Measurements from ENCODE around the gene CHST13.

The CHST13 gene

GRCh38 chr3:126546549-126547239 lies 22.7 kb downstream of the CHST13 start:
- H3K14ac ChIP-seq (ENCODE audit: low read length in 2 of 2): no peak overlapping the region
- no peak overlapping the region for H3K23ac ChIP-seq (ENCODE audit: low read length in 2 of 2)
- no peak overlapping the region for H3K9ac ChIP-seq (ENCODE audit: low read length)
- DNase-seq: no peak
- no peak overlapping the region for H3K4me2 ChIP-seq (ENCODE audit: low read length, poor library complexity, severe bottlenecking)
- H2BK5ac ChIP-seq (ENCODE audit: low read depth, low read length, poor library complexity, severe bottlenecking): no peak overlapping the region
- H3K9me3 ChIP-seq (ENCODE audit: control insufficient read depth, low read length): no peaks in the 10 kb centered on the region
- no peak overlapping the region for H3K4me3 ChIP-seq (ENCODE audit: insufficient read depth in 1 of 2, low read depth in 1 of 2, low read length in 2 of 2)
- no peak overlapping the region for H2AK5ac ChIP-seq (ENCODE audit: low read length, severe bottlenecking)
- H2AFZ ChIP-seq (ENCODE audit: low read depth, low read length): no peak overlapping the region
- no peaks in the 10 kb centered on the region for H3K36me3 ChIP-seq (ENCODE audit: control insufficient read depth in 1 of 2, insufficient read depth in 2 of 2, low read depth in 1 of 2, low read length in 2 of 2)
- no peak overlapping the region for H2BK120ac ChIP-seq (ENCODE audit: low read depth, low read length)
- WGBS: 83% methylated on average over 8 of the region's 8 CpGs
- no peak overlapping the region for H3K18ac ChIP-seq (ENCODE audit: low read depth in 1 of 2, low read length in 2 of 2)
- no peak overlapping the region for H3K27ac ChIP-seq (ENCODE audit: low read length, poor library complexity, severe bottlenecking)
- no peak overlapping the region for H2BK12ac ChIP-seq (ENCODE audit: low read length in 2 of 2)
- no peak overlapping the region for H4K8ac ChIP-seq (ENCODE audit: low read length)
- peaks cover 3% of the 10 kb centered on the region for H3K4me1 ChIP-seq (ENCODE audit: control insufficient read depth, insufficient read depth, low read depth, low read length)
- H3K79me1 ChIP-seq (replicated peaks; ENCODE audit: low read length, poor library complexity, severe bottlenecking): no peaks in the 10 kb centered on the region
- H3K4ac ChIP-seq (ENCODE audit: low read depth in 1 of 2, low read length in 2 of 2): no peak overlapping the region
- H2BK15ac ChIP-seq (ENCODE audit: low read depth, poor library complexity, severe bottlenecking): no peak overlapping the region
- H3K27me3 ChIP-seq (ENCODE audit: control insufficient read depth in 1 of 2, insufficient read depth in 1 of 2, low read length in 2 of 2): peaks cover 45 to 50% of the 10 kb centered on the region in 2 experiments
- H4K91ac ChIP-seq (ENCODE audit: low read length): no peak overlapping the region

- no peak overlapping the region for H4K91ac ChIP-seq (ENCODE audit: low read length)
- H3K23ac ChIP-seq (ENCODE audit: low read length in 2 of 2): no peak overlapping the region
- no peak overlapping the region for H2AFZ ChIP-seq (ENCODE audit: low read depth, low read length)
- H2BK15ac ChIP-seq (ENCODE audit: low read depth, poor library complexity, severe bottlenecking): no peak overlapping the region
- no peak overlapping the region for H3K18ac ChIP-seq (ENCODE audit: low read depth in 1 of 2, low read length in 2 of 2)
- no peak overlapping the region for H3K9ac ChIP-seq (ENCODE audit: low read length)
- no peak overlapping the region for H2BK12ac ChIP-seq (ENCODE audit: low read length in 2 of 2)
- peaks cover 36 to 51% of the 10 kb centered on the region in 2 experiments for H3K27me3 ChIP-seq (ENCODE audit: control insufficient read depth in 1 of 2, insufficient read depth in 1 of 2, low read length in 2 of 2)
- H3K14ac ChIP-seq (ENCODE audit: low read length in 2 of 2): no peak overlapping the region
- H2BK5ac ChIP-seq (ENCODE audit: low read depth, low read length, poor library complexity, severe bottlenecking): no peak overlapping the region
- no peaks in the 10 kb centered on the region for H3K9me3 ChIP-seq (ENCODE audit: control insufficient read depth, low read length)
- H3K27ac ChIP-seq (ENCODE audit: low read length, poor library complexity, severe bottlenecking): no peak overlapping the region
- H3K4ac ChIP-seq (ENCODE audit: low read depth in 1 of 2, low read length in 2 of 2): no peak overlapping the region
- H3K36me3 ChIP-seq (ENCODE audit: control insufficient read depth in 1 of 2, insufficient read depth in 2 of 2, low read depth in 1 of 2, low read length in 2 of 2): no peaks in the 10 kb centered on the region
- no peaks in the 10 kb centered on the region for H3K79me1 ChIP-seq (replicated peaks; ENCODE audit: low read length, poor library complexity, severe bottlenecking)
- no peak overlapping the region for H2AK5ac ChIP-seq (ENCODE audit: low read length, severe bottlenecking)
- H4K8ac ChIP-seq (ENCODE audit: low read length): no peak overlapping the region
- 92% methylated on average over 1 of the region's 1 CpG for WGBS
- no peak overlapping the region for H3K4me2 ChIP-seq (ENCODE audit: low read length, poor library complexity, severe bottlenecking)
- no peak overlapping the region for H3K4me3 ChIP-seq (ENCODE audit: insufficient read depth in 1 of 2, low read depth in 1 of 2, low read length in 2 of 2)
- no peak for DNase-seq
- H3K4me1 ChIP-seq (ENCODE audit: control insufficient read depth, insufficient read depth, low read depth, low read length): no peaks in the 10 kb centered on the region
- H2BK120ac ChIP-seq (ENCODE audit: low read depth, low read length): no peak overlapping the region
These were observed 23.8 kb downstream of the CHST13 start for GRCh38 chr3:126547721-126548120.

DNA sequence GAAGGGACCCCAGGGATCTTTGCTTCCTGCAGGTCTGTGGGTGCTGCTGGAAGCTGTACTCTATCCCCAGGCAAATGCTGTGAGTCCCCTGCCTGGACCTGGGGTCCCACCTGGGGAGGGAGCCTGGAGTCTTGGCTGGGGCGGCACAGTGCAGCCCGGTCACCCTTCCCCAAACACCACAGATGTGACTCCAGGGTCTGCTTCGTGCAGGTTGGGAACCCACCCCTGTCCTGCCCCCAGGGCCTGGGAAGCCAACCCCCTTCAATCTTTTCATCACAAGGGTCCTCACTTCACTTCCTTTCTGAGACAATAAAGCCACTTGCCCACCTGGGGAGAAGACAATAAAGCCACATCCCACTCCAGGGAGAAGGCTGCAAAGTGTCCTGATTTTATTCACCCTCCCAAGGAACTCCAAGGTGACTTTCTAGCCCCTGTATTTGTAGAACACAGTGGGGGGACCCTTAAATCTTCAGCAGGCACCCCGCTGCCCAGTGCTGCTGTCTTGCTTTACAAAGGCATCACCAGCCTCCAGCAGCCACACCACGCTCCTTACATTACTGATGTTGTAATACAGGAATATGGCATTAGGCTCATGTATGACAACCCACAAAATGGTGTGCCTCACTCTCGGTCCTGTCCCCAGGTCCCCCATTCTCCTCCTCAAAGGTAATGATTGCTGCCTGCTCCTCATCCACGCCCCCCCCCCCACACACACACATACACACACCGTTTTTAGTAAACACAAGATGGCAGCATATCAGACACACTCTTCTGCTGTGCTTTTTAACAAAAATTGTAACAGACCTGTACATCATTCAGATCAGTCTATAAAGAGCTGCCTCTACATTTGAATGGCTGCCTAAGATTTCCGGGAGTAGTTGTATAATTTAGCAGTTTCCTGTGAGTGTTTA lies 24.9 kb downstream of the CHST13 start:
- WGBS: 58% methylated on average over 9 of the region's 9 CpGs
- Histone ChIP-seq H3K4me3 (ENCODE audit: insufficient read depth in 1 of 2, low read depth in 1 of 2, low read length in 2 of 2) (no peak overlapping the region), H2BK120ac (ENCODE audit: low read depth, low read length) (no peak overlapping the region)

GRCh38 chr3:126549861-126550487 lies 26.0 kb downstream of the CHST13 start:
- Histone ChIP-seq H3K23ac (ENCODE audit: low read length in 2 of 2) (no peak overlapping the region), H2BK5ac (ENCODE audit: low read depth, low read length, poor library complexity, severe bottlenecking) (no peak overlapping the region), H3K9me3 (ENCODE audit: control insufficient read depth, low read length) (no peaks in the 10 kb centered on the region), H4K8ac (ENCODE audit: low read length) (no peak overlapping the region), H3K36me3 (ENCODE audit: control insufficient read depth in 1 of 2, insufficient read depth in 2 of 2, low read depth in 1 of 2, low read length in 2 of 2) (no peaks in the 10 kb centered on the region), H3K4me1 (ENCODE audit: control insufficient read depth, insufficient read depth, low read depth, low read length) (no peaks in the 10 kb centered on the region), H3K9ac (ENCODE audit: low read length) (no peak overlapping the region), H4K91ac (ENCODE audit: low read length) (no peak overlapping the region), H3K27me3 (ENCODE audit: control insufficient read depth in 1 of 2, insufficient read depth in 1 of 2, low read length in 2 of 2) (peaks cover 45 to 56% of the 10 kb centered on the region in 2 experiments), H3K4me2 (ENCODE audit: low read length, poor library complexity, severe bottlenecking) (no peak overlapping the region), H3K27ac (ENCODE audit: low read length, poor library complexity, severe bottlenecking) (no peak overlapping the region), H2AK5ac (ENCODE audit: low read length, severe bottlenecking) (no peak overlapping the region), H3K14ac (ENCODE audit: low read length in 2 of 2) (no peak overlapping the region), H3K4me3 (ENCODE audit: insufficient read depth in 1 of 2, low read depth in 1 of 2, low read length in 2 of 2) (no peak overlapping the region), H2BK12ac (ENCODE audit: low read length in 2 of 2) (no peak overlapping the region), H2BK120ac (ENCODE audit: low read depth, low read length) (no peak overlapping the region), H2AFZ (ENCODE audit: low read depth, low read length) (no peak overlapping the region), H2BK15ac (ENCODE audit: low read depth, poor library complexity, severe bottlenecking) (no peak overlapping the region), H3K18ac (ENCODE audit: low read depth in 1 of 2, low read length in 2 of 2) (no peak overlapping the region), H3K79me1 (replicated peaks; ENCODE audit: low read length, poor library complexity, severe bottlenecking) (no peaks in the 10 kb centered on the region), H3K4ac (ENCODE audit: low read depth in 1 of 2, low read length in 2 of 2) (no peak overlapping the region)
- DNase-seq: no peak
- WGBS: 75% methylated on average over 12 of the region's 12 CpGs

More for the DNA sequence above, 24.9 kb downstream of the CHST13 start:
- no peak overlapping the region for H2AK5ac ChIP-seq (ENCODE audit: low read length, severe bottlenecking)
- H3K27me3 ChIP-seq (ENCODE audit: control insufficient read depth in 1 of 2, insufficient read depth in 1 of 2, low read length in 2 of 2): peaks cover 42 to 56% of the 10 kb centered on the region in 2 experiments
- no peak for DNase-seq
- H3K27ac ChIP-seq (ENCODE audit: low read length, poor library complexity, severe bottlenecking): no peak overlapping the region
- H3K9ac ChIP-seq (ENCODE audit: low read length): no peak overlapping the region
- no peaks in the 10 kb centered on the region for H3K79me1 ChIP-seq (replicated peaks; ENCODE audit: low read length, poor library complexity, severe bottlenecking)
- H3K4ac ChIP-seq (ENCODE audit: low read depth in 1 of 2, low read length in 2 of 2): no peak overlapping the region
- H3K14ac ChIP-seq (ENCODE audit: low read length in 2 of 2): no peak overlapping the region
- no peaks in the 10 kb centered on the region for H3K36me3 ChIP-seq (ENCODE audit: control insufficient read depth in 1 of 2, insufficient read depth in 2 of 2, low read depth in 1 of 2, low read length in 2 of 2)
- no peaks in the 10 kb centered on the region for H3K9me3 ChIP-seq (ENCODE audit: control insufficient read depth, low read length)
- no peak overlapping the region for H4K8ac ChIP-seq (ENCODE audit: low read length)
- H4K91ac ChIP-seq (ENCODE audit: low read length): no peak overlapping the region
- H3K23ac ChIP-seq (ENCODE audit: low read length in 2 of 2): no peak overlapping the region
- H2BK15ac ChIP-seq (ENCODE audit: low read depth, poor library complexity, severe bottlenecking): no peak overlapping the region
- no peaks in the 10 kb centered on the region for H3K4me1 ChIP-seq (ENCODE audit: control insufficient read depth, insufficient read depth, low read depth, low read length)
- H3K18ac ChIP-seq (ENCODE audit: low read depth in 1 of 2, low read length in 2 of 2): no peak overlapping the region
- H2AFZ ChIP-seq (ENCODE audit: low read depth, low read length): no peak overlapping the region
- H2BK12ac ChIP-seq (ENCODE audit: low read length in 2 of 2): no peak overlapping the region
- no peak overlapping the region for H2BK5ac ChIP-seq (ENCODE audit: low read depth, low read length, poor library complexity, severe bottlenecking)
- no peak overlapping the region for H3K4me2 ChIP-seq (ENCODE audit: low read length, poor library complexity, severe bottlenecking)

Measured in mesenchymal stem cell (in vitro differentiated cells and primary cell).